Left lung (tissue), 14 donors: Measurements from ENCODE around the gene GRIN2D. TPM values are rescaled to one million over a fixed set of nuclear protein-coding genes. Genes with fewer than 3 reads are reported as not detected.

Source experiments
- ATAC-seq: fragments of 200-7000 bp; cut with Tn5 transposase; one replicate; pipeline ENCODE4 v1.9.1; 2020; ENCODE audit warnings: moderate library complexity
- DNase-seq, 4 donors: peaks; one replicate each; pipeline ENCODE4 v3.0.0-alpha.2; 2013 to 2020
- H3K27ac ChIP-seq, 2 donors: fragments of 200-600 bp; sonication (generic) in 1 of 2; one replicate each; pipeline versions ENCODE4 v1.5.0 to v1.8.0; 2020 to 2021
- H3K27me3 ChIP-seq, 2 donors: fragments of 200-600 bp; sonication (generic) in 1 of 2; one replicate each; pipeline versions ENCODE4 v1.5.0 to v1.8.0; 2020 to 2021
- H3K36me3 ChIP-seq, 2 donors: fragments of 200-600 bp; sonication (generic) in 1 of 2; one replicate each; pipeline versions ENCODE4 v1.5.0 to v1.8.0; 2020 to 2021
- H3K4me1 ChIP-seq, 2 donors: fragments of 200-600 bp; one replicate each; pipeline ENCODE4 v1.8.0; 2021
- H3K4me3 ChIP-seq, 2 donors: fragments of 200-600 bp; sonication (generic) in 1 of 2; one replicate each; pipeline versions ENCODE4 v1.5.0 to v1.8.0; 2020 to 2021; ENCODE audit warnings: mild to moderate bottlenecking in 1 of 2
- H3K9me3 ChIP-seq, 2 donors: fragments of 200-600 bp; sonication (generic) in 1 of 2; one replicate each; pipeline versions ENCODE4 v1.5.0 to v1.8.0; 2020 to 2021
- intact Hi-C, 2 donors: fragments of 100-400 bp; cut with DNase I; formaldehyde crosslinking; loops; one replicate each; pipeline versions ENCODE4 v1.11.2 to v1.14.2; 2022
- long read RNA-seq, 12 donors: library from polyadenylated mRNA in 2 of 12; unstranded in 2 of 12; transcript quantifications; one replicate each; pipeline ENCODE4 v2.0.0 and lab custom pipeline, GENCODE V29; 2019 to 2026
- polyA plus RNA-seq, 6 donors: library from polyadenylated mRNA; unstranded; fragments of 120-200 nt; gene quantifications; one replicate each; pipeline ENCODE4 v1.2.1, GENCODE V29; 2013; ENCODE audit not compliant: insufficient read length in 6 of 6
- total RNA-seq, 2 donors: library from RNA; stranded (reverse); fragmentation: NEBNext Ultra II Directional; extraction: Animal tissue kit (Norgen Biotek cat#: 25700); gene quantifications; one replicate each; pipeline ENCODE4 v1.2.1, GENCODE V29; 2021
- TF ChIP-seq, protein P1 (sequence below), 2 donors: fragments of 200-600 bp; sonication (generic) in 1 of 2; IDR thresholded peaks; one replicate each; pipeline versions ENCODE4 v1.5.0 to v1.8.0; 2021; ENCODE audit warnings: antibody characterized with exemption in 2 of 2
- donor health status: DM: no; HTN: yes; CAD: no.
- donor health status: DM: no; HTN: no; CAD: no.

Gene GRIN2D
- total RNA-seq: 1 to 10 TPM in 1 of 2 donors, under 1 TPM in 1; 0.94 to 1.3 TPM
- polyA plus RNA-seq: under 1 TPM; 0.25 to 0.51 (median 0.30) TPM
- long read RNA-seq, donor 1: 0 reads
- long read RNA-seq, donor 2: 0 reads
- long read RNA-seq, donor 3: 0 reads
- long read RNA-seq, donor 4: 0 reads
- long read RNA-seq, donor 5: 0 reads
- long read RNA-seq, donor 6: 0 reads
- long read RNA-seq, donor 7: 0 reads
- long read RNA-seq, donor 8: 0 reads
- long read RNA-seq, donor 9: 0 reads
- long read RNA-seq, donor 10: 0 reads
- long read RNA-seq, donor 11: 0 reads
- long read RNA-seq, donor 12: 0 reads

DNA sequence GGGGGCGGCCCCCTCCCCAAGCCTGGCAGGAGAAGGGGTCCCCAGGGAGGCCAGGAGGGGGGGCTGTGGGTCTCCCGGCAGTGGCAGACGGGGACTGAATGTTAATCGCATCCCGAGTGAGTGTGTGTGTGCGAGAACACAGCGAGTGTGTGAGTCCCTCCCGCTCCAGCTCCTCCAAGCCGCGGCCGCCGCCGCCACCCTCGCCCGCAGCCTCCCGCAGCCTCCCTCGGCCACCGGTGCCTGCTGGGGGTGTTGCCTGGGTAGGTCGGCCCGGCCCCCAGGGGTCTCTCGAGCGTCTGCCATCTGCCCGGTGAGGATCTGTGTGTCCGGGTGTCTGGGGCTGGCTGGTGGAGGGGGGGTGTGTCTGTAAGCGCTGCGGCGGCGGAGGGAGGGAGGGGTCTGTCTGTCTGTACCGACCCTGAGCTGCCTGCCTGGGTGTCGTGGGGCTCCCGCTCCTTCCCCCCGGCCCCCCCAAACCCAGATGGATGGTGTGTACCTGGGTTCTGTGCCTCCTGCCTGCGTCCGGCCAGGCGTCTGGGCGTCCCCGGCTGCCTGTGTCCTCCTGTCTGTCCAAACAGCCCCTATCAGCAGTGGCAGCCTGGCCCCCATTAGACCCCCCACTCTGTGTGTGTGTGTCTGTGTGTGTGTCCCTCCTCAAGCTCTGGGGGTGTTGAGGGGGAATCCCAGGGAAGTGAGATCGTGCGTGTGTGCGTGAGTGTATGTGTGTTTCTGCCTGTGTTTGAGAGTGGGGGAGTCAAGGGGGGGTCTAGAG, at the start of gene GRIN2D:
Gene GRIN2D (plus strand): TSS at position 110 of the 772 bp plus-strand sequence. CDS start 4,725 bp downstream, outside the sequence.
- ATAC-seq: no peak
- Histone ChIP-seq H3K27me3 (peaks cover 44 to 65% of the 10 kb centered on the region in 2 donors), H3K36me3 (peaks cover 0 to 8% of the 10 kb centered on the region in 2 donors), H3K9me3 (no peaks in the 10 kb centered on the region), H3K27ac (no peak within 1 kb of the TSS), H3K4me1 (peaks cover 0 to 39% of the 10 kb centered on the region in 2 donors), H3K4me3 (no peak within 1 kb of the TSS)
- TF ChIP-seq, protein P1, sequence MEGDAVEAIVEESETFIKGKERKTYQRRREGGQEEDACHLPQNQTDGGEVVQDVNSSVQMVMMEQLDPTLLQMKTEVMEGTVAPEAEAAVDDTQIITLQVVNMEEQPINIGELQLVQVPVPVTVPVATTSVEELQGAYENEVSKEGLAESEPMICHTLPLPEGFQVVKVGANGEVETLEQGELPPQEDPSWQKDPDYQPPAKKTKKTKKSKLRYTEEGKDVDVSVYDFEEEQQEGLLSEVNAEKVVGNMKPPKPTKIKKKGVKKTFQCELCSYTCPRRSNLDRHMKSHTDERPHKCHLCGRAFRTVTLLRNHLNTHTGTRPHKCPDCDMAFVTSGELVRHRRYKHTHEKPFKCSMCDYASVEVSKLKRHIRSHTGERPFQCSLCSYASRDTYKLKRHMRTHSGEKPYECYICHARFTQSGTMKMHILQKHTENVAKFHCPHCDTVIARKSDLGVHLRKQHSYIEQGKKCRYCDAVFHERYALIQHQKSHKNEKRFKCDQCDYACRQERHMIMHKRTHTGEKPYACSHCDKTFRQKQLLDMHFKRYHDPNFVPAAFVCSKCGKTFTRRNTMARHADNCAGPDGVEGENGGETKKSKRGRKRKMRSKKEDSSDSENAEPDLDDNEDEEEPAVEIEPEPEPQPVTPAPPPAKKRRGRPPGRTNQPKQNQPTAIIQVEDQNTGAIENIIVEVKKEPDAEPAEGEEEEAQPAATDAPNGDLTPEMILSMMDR (IDR thresholded peaks at IDR 0.05): no peak
- DNase-seq: peak in 1 of 4 donors; percentile 76
- intact Hi-C loops: no loop called here

DNA sequence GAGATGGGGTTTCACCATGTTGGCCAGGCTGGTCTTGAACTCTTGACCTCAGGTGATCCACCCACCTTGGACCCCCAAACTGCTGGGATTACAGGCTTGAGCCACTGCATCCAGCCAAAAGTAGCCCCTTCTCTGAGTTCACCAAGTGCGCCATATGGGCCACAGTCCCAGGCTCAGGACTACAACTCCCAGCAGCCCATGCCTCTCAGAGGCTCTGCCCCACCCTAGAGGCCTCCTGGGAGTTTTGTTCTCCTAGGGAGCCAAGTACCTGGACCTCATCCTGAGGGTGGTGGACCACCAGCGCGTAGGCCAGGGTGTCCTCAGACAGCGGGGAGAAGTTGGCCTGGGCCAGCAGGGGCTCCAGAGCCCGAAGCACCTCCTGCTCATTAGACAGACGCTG, 48.6 kb upstream of the GRIN2D start:
- Histone ChIP-seq H3K36me3 (peaks cover 0 to 5% of the 10 kb centered on the region in 2 donors), H3K27me3 (no peaks in the 10 kb centered on the region), H3K9me3 (no peaks in the 10 kb centered on the region), H3K4me3 (no peak overlapping the region), H3K27ac (no peak overlapping the region), H3K4me1 (peaks cover 0 to 8% of the 10 kb centered on the region in 2 donors)
- intact Hi-C loops: no loop called here
- DNase-seq (no peak), ATAC-seq (no peak)
- TF ChIP-seq, protein P1 (IDR thresholded peaks at IDR 0.05): no peak

DNA sequence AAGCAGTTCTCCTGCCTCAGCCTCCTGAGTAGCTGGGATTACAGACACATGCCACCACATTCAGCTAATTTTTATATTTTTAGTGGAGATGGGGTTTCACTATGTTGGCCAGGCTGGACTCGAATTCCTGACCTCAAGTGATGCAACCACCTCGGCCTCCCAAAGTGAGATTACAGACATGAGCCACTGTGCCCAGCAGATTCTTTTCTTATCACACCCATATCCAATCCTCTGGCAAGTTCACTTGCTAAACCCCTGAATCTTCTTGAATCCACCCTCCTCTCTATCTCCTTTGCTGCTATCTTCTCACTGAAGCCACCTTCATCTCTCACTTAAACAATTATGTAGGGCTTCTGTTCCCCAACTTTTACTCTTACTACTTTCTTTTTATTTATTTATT, 47.3 kb upstream of the GRIN2D start:
- H3K36me3 ChIP-seq: peaks cover 0 to 5% of the 10 kb centered on the region in 2 donors

DNA sequence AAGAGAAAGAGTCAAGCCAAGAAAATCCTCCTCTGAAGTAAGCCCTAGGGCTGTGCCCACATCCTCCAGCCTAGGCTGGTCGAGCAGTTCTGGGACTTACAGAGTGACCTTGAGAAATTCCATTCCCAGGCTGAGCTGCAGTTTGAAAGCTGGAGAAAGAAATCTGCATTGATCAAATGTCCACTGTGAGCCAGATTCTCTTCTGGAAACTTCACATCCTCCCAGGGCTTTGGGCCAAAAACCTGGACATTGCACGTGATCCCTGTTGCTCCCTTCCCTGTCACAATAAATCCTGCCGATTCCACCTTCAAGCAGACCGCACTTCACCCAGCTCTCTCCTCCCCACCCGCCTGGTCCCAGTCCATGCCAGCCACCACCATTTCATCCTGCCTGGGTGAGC, 45.4 kb upstream of the GRIN2D start:
- H3K4me3 ChIP-seq: no peak overlapping the region
- H3K36me3 ChIP-seq: no peaks in the 10 kb centered on the region
- H3K27ac ChIP-seq: no peak overlapping the region
- H3K27me3 ChIP-seq: no peaks in the 10 kb centered on the region
- no peaks in the 10 kb centered on the region for H3K9me3 ChIP-seq
- DNase-seq (no peak), ATAC-seq (no peak)
- peaks cover 0 to 3% of the 10 kb centered on the region in 2 donors for H3K4me1 ChIP-seq
- TF ChIP-seq, protein P1 (IDR thresholded peaks at IDR 0.05): no peak
- intact Hi-C loops: no loop called here

More for the DNA sequence above, 47.3 kb upstream of the GRIN2D start:
- Histone ChIP-seq H3K27me3 (no peaks in the 10 kb centered on the region), H3K4me3 (no peak overlapping the region), H3K4me1 (peaks cover 0 to 8% of the 10 kb centered on the region in 2 donors), H3K27ac (no peak overlapping the region), H3K9me3 (no peaks in the 10 kb centered on the region)
- DNase-seq: no peak
- intact Hi-C loops: no loop called here
- ATAC-seq: no peak
- TF ChIP-seq, protein P1 (IDR thresholded peaks at IDR 0.05): no peak

DNA sequence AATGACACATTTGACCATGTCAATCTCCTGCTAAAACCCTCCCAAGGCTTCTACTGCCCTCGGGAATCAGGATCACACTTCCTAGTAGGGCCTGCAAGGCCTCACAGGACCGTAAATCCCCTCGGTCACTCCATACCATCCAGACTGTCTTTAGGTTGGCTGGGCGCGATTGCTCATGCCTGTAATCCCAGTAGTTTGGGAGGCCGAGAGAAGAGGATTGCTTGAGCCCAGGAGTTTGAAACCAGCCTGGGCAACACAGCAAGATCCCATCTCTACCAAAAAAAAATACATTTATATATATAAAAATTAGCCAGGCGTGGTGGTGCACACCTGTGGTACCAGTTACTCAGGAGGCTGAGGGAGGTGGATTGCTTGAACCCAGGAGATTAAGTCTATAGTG, 44.7 kb upstream of the GRIN2D start:
- H3K27ac ChIP-seq: no peak overlapping the region
- no peaks in the 10 kb centered on the region for H3K36me3 ChIP-seq
- TF ChIP-seq, protein P1 (IDR thresholded peaks at IDR 0.05): no peak
- ATAC-seq (no peak), DNase-seq (no peak)
- no peaks in the 10 kb centered on the region for H3K4me1 ChIP-seq
- no peaks in the 10 kb centered on the region for H3K27me3 ChIP-seq
- no peak overlapping the region for H3K4me3 ChIP-seq
- intact Hi-C loops: no loop called here
- H3K9me3 ChIP-seq: no peaks in the 10 kb centered on the region
